Hepatocyte (in vitro differentiated cells): Measurements from ENCODE around the gene RMDN2. TPM values are rescaled to one million over a fixed set of nuclear protein-coding genes. Genes with fewer than 3 reads are reported as not detected.

Source experiments
- DNase-seq: peaks from one replicate; pipeline ENCODE4 v3.0.0-alpha.2; 2016; ENCODE audit warnings: low spot score
- H2AFZ ChIP-seq: fragments of 200-600 bp; sonication (generic); 2 replicates; pipeline ENCODE4 v1.6.0; 2016; ENCODE audit warnings: antibody characterized with exemption, mild to moderate bottlenecking
- H3K27ac ChIP-seq: fragments of 200-600 bp; sonication (generic); 2 replicates; pipeline ENCODE4 v1.5.1; 2016; ENCODE audit warnings: mild to moderate bottlenecking
- H3K27me3 ChIP-seq: fragments of 200-600 bp; sonication (generic); 2 replicates; pipeline ENCODE4 v1.6.1; 2016
- H3K36me3 ChIP-seq: fragments of 200-600 bp; sonication (generic); replicated peaks from 2 replicates; pipeline ENCODE4 v1.5.1; 2016; ENCODE audit warnings: low read depth; ENCODE audit not compliant: insufficient read depth
- H3K4me1 ChIP-seq: fragments of 200-600 bp; sonication (generic); 2 replicates; pipeline ENCODE4 v1.5.1; 2016; ENCODE audit warnings: mild to moderate bottlenecking, moderate library complexity; ENCODE audit not compliant: insufficient read depth
- H3K4me2 ChIP-seq: fragments of 200-600 bp; sonication (generic); 2 replicates; pipeline ENCODE4 v1.6.0; 2016
- H3K4me3 ChIP-seq: fragments of 200-600 bp; sonication (generic); 2 replicates; pipeline ENCODE4 v1.5.1; 2016; ENCODE audit warnings: mild to moderate bottlenecking
- H3K79me2 ChIP-seq: fragments of 200-600 bp; sonication (generic); 2 replicates; pipeline ENCODE4 v1.6.0; 2017; ENCODE audit warnings: mild to moderate bottlenecking
- H3K9me2 ChIP-seq: fragments of 200-600 bp; sonication (generic); replicated peaks from 2 replicates; pipeline ENCODE4 v1.6.0; 2017; ENCODE audit warnings: mild to moderate bottlenecking; ENCODE audit not compliant: insufficient read depth
- H3K9me3 ChIP-seq: fragments of 200-600 bp; sonication (generic); 2 replicates; pipeline ENCODE4 v1.5.1; 2016; ENCODE audit warnings: low read depth, mild to moderate bottlenecking
- H4K20me1 ChIP-seq: fragments of 200-600 bp; sonication (generic); 2 replicates; pipeline ENCODE4 v1.6.0; 2016; ENCODE audit warnings: mild to moderate bottlenecking; ENCODE audit not compliant: insufficient read depth, poor library complexity, severe bottlenecking
- CTCF ChIP-seq: fragments of 200-600 bp; sonication (generic); IDR thresholded peaks from 2 replicates; pipeline ENCODE4 v1.5.1; 2016; ENCODE audit warnings: antibody characterized with exemption, mild to moderate bottlenecking; ENCODE audit not compliant: poor library complexity
- EZH2 ChIP-seq: fragments of 200-600 bp; sonication (generic); IDR thresholded peaks from 2 replicates; pipeline ENCODE4 v1.6.1; 2016; ENCODE audit warnings: antibody characterized with exemption, mild to moderate bottlenecking, borderline replicate concordance
- EZH2phosphoT487 ChIP-seq: fragments of 200-600 bp; sonication (generic); IDR thresholded peaks from one replicate; pipeline ENCODE4 v1.6.1; 2018; ENCODE audit warnings: antibody characterized with exemption, mild to moderate bottlenecking, low read depth, moderate library complexity; ENCODE audit not compliant: unreplicated experiment, severe bottlenecking
- WGBS: methylation state at CpG from one replicate; pipeline ENCODE4 v1.1.6; 2016; ENCODE audit warnings: low lambda C conversion rate; ENCODE audit errors: missing lambda C conversion rate; 5-methylcytosine and 5-hydroxymethylcytosine counted together
- polyA plus RNA-seq: library from polyadenylated mRNA; unstranded; fragments of >200 nt; fragmentation: Nextera tagmentation; extraction: Ambion mirVana; gene quantifications from 2 replicates; pipeline ENCODE4 v1.2.1, GENCODE V29; 2016
- total RNA-seq: library from RNA; depleted of rRNA; stranded (reverse); fragments of >200 nt; gene quantifications from 2 replicates; pipeline ENCODE4 v1.2.3, GENCODE V29; 2014

Gene RMDN2
- total and polyA plus RNA-seq, 2 experiments from 2014 or later, result 9.3 to 14.6 TPM

DNA sequence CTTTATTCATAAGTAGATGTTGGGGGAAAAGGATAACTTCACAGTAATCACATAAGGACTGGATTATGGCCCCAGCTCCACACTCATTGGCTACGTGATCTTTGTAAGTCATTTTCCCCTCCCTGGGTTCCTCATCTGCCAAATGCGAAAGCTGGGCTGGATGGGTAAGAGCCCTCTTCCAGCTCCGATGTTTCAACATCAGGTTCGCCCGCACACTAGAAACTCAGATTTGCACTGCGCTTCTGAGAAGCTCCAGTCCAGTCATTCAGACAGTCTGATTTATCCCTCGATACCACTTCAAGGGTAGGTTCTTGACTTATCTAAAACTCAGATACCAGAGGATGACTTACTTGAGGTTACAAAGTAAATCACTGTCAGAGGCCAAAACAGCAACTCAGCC lies 31.0 kb upstream of the RMDN2 start:
- peak; percentile 33 for DNase-seq
- Histone ChIP-seq H4K20me1 (no peaks in the 10 kb centered on the region), H2AFZ (no peak overlapping the region), H3K4me2 (no peak overlapping the region), H3K4me3 (no peak overlapping the region), H3K27me3 (no peaks in the 10 kb centered on the region), H3K9me2 (no peaks in the 10 kb centered on the region), H3K36me3 (no peaks in the 10 kb centered on the region), H3K27ac (peak overlapping the region; percentile 34), H3K4me1 (peaks cover 10% of the 10 kb centered on the region), H3K9me3 (no peaks in the 10 kb centered on the region), H3K79me2 (no peaks in the 10 kb centered on the region)
- 88% methylated on average over 7 of the region's 7 CpGs for WGBS
- no peak for TF ChIP-seq EZH2phosphoT487
- TF ChIP-seq EZH2, result no peak
- no peak for TF ChIP-seq CTCF

DNA sequence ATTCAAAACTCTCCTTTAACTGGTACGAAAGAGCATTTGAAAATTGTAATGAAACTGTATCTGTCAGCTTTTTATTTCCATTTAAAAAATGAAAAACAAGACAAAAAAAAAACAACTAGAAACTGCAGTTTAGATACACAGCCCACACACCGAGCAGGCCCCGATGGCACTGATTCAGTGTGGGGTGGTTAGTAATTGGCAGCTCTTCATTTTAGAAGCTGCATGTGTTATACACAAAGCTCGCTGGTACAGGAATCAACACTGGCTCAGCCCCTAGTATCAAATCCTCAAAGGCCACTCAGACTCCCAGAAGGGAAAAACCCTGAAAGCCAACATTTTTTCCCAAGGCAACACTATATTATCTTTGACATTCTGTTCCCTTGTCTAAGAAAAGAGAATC lies 30.5 kb upstream of the RMDN2 start:
- 49% methylated on average over 4 of the region's 4 CpGs for WGBS
- peaks cover 10% of the 10 kb centered on the region for H3K4me1 ChIP-seq
- DNase-seq, result no peak

DNA sequence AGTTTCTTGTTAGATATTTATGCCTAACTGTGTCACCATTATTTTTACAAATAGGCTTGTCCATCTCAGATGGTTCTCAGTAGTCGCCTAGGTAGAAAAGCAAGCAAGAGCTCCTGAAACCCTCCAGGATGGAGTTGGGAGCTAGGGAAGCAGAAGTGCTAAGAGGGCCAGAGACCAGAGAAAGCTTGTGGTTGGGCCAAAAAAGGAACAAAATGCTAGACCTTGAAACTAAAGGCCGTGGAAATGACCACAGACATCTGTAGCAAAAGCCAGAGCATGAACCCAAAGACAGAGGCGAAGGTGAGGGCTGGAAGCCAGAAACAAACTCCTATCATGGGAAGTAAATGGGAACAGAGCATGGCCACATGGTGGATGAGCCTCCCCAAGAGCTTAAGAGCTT lies 29.9 kb upstream of the RMDN2 start:
- Histone ChIP-seq H3K27ac (peak overlapping the region; percentile 64), H3K79me2 (no peaks in the 10 kb centered on the region), H3K4me3 (no peak overlapping the region), H2AFZ (no peak overlapping the region), H3K9me3 (no peaks in the 10 kb centered on the region), H4K20me1 (no peaks in the 10 kb centered on the region), H3K36me3 (no peaks in the 10 kb centered on the region), H3K4me1 (peaks cover 10% of the 10 kb centered on the region), H3K27me3 (no peaks in the 10 kb centered on the region), H3K9me2 (no peaks in the 10 kb centered on the region), H3K4me2 (no peak overlapping the region)
- DNase-seq, result no peak
- TF ChIP-seq EZH2phosphoT487 (no peak), CTCF (no peak), EZH2 (no peak)
- 95% methylated on average over 3 of the region's 3 CpGs for WGBS

More for the DNA sequence above, 30.5 kb upstream of the RMDN2 start:
- Histone ChIP-seq H2AFZ (no peak overlapping the region), H3K9me3 (no peaks in the 10 kb centered on the region), H3K27ac (peak overlapping the region; percentile 64), H4K20me1 (no peaks in the 10 kb centered on the region), H3K9me2 (no peaks in the 10 kb centered on the region), H3K79me2 (no peaks in the 10 kb centered on the region), H3K4me3 (no peak overlapping the region), H3K36me3 (no peaks in the 10 kb centered on the region), H3K4me2 (no peak overlapping the region), H3K27me3 (no peaks in the 10 kb centered on the region)
- TF ChIP-seq EZH2phosphoT487 (no peak), EZH2 (no peak), CTCF (no peak)

- peaks cover 10% of the 10 kb centered on the region for H3K4me1 ChIP-seq
- DNase-seq, result no peak
- no peak overlapping the region for H3K4me3 ChIP-seq
These were observed 28.8 kb upstream of the RMDN2 start for GRCh38 chr2:37896319-37896718.

More at GRCh38 chr2:37896319-37896718, 28.8 kb upstream of the RMDN2 start:
- no peaks in the 10 kb centered on the region for H3K79me2 ChIP-seq
- no peaks in the 10 kb centered on the region for H4K20me1 ChIP-seq
- H3K4me2 ChIP-seq, result no peak overlapping the region
- no peaks in the 10 kb centered on the region for H3K9me2 ChIP-seq
- H3K27ac ChIP-seq, result no peak overlapping the region
- TF ChIP-seq CTCF, result peak; percentile 26
- no peak for TF ChIP-seq EZH2
- 43% methylated on average over 3 of the region's 3 CpGs for WGBS
- H3K27me3 ChIP-seq, result no peaks in the 10 kb centered on the region
- H3K9me3 ChIP-seq, result no peaks in the 10 kb centered on the region
- H2AFZ ChIP-seq, result no peak overlapping the region
- no peaks in the 10 kb centered on the region for H3K36me3 ChIP-seq
